ENCODE data around the gene RNF213. TPM values are rescaled to one million over a fixed set of nuclear protein-coding genes. Genes with fewer than 3 reads are reported as not detected.

RNF213 gene
- total and polyA plus RNA-seq, 2 donors (not counting 1 experiment from before 2014, with no cell fraction given): 36.8 to 245 TPM

DNA sequence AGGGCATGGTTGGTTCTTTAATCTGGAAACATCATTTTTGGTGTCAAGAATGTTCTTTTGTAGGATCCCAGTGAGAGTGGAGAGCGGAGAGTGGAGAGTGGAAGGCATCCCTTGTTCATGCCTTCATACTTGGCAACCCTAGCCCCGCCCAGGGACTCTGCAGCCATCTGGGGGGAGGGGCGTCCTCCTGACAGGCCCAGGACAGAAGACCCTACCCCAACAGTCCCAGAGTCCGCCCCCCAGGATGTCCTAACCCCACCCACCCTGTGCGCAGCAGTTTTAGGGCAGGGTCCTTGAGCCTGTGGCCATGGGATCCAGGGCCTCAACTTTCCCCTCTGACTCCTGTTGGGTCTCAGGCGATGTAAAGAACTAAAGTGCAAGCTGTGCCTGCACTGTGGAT, 36.0 kb upstream of the RNF213 start:
- Histone ChIP-seq H3K9me3 (ENCODE audit: control insufficient read depth, insufficient read depth, low read depth, low read length) (no peaks in the 10 kb centered on the region), H3K27me3 (ENCODE audit: control insufficient read depth, insufficient read depth, low read length) (no peaks in the 10 kb centered on the region), H3K4me1 (ENCODE audit: control insufficient read depth, extremely low read depth, insufficient read depth, low read length) (peaks cover 2% of the 10 kb centered on the region), H3K79me2 (ENCODE audit: control insufficient read depth, insufficient read depth, low read length) (peaks cover 2% of the 10 kb centered on the region), H2AFZ (ENCODE audit: low read length) (no peak overlapping the region), H3K4me2 (ENCODE audit: extremely low read depth, insufficient read depth, low read length) (no peak overlapping the region), H4K20me1 (ENCODE audit: control insufficient read depth, extremely low read depth, insufficient read depth, low read length) (no peaks in the 10 kb centered on the region), H3K27ac (ENCODE audit: insufficient read depth, low read length) (no peak overlapping the region), H3K36me3 (ENCODE audit: control insufficient read depth, insufficient read depth, low read length) (peaks cover 4% of the 10 kb centered on the region), H3K9ac (ENCODE audit: insufficient read depth, low read length) (no peak overlapping the region), H3K4me3 (replicated peaks in 1 of 4; ENCODE audit: control extremely low read depth in 1 of 4, insufficient read depth in 1 of 4, low read depth in 3 of 4, low read length in 4 of 4) (no peak overlapping the region)
- DNase-seq (ENCODE audit: low read depth in 2 of 2): no peak
- TF ChIP-seq, protein P1, sequence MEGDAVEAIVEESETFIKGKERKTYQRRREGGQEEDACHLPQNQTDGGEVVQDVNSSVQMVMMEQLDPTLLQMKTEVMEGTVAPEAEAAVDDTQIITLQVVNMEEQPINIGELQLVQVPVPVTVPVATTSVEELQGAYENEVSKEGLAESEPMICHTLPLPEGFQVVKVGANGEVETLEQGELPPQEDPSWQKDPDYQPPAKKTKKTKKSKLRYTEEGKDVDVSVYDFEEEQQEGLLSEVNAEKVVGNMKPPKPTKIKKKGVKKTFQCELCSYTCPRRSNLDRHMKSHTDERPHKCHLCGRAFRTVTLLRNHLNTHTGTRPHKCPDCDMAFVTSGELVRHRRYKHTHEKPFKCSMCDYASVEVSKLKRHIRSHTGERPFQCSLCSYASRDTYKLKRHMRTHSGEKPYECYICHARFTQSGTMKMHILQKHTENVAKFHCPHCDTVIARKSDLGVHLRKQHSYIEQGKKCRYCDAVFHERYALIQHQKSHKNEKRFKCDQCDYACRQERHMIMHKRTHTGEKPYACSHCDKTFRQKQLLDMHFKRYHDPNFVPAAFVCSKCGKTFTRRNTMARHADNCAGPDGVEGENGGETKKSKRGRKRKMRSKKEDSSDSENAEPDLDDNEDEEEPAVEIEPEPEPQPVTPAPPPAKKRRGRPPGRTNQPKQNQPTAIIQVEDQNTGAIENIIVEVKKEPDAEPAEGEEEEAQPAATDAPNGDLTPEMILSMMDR (conservative IDR thresholded peaks at IDR 0.05 in 1 of 2, IDR thresholded peaks at IDR 0.05 in 1 of 2; ENCODE audit: low read depth in 1 of 2, low read length in 2 of 2): no peak
- no peak for TF ChIP-seq EZH2 (IDR thresholded peaks at IDR 0.05; ENCODE audit: low read length, missing control alignments)

DNA sequence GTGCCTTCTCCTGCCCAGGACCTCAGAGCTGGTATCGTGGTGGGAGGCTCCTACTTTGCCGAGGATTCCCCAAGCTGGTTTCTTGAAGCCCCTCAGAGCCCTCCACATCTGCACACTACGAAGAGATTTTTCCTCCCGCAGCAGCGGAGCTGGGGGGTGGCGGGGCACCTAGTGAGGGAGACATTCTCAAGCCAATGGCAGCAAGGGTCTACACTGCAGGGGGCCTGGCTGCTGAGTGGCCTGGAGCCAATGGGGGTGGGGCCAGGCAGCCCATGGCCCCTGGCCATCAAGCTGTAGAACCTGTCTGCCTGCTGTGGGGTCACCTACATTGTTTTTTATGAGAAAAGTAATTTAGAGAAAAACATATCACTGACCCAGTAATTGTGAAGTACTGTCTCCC, 35.4 kb upstream of the RNF213 start:
- TF ChIP-seq, protein P1 (conservative IDR thresholded peaks at IDR 0.05 in 1 of 2, IDR thresholded peaks at IDR 0.05 in 1 of 2; ENCODE audit: low read depth in 1 of 2, low read length in 2 of 2): no peak
- no peak for TF ChIP-seq EZH2 (IDR thresholded peaks at IDR 0.05; ENCODE audit: low read length, missing control alignments)
- Histone ChIP-seq H3K27ac (ENCODE audit: insufficient read depth, low read length) (no peak overlapping the region), H3K4me1 (ENCODE audit: control insufficient read depth, extremely low read depth, insufficient read depth, low read length) (no peaks in the 10 kb centered on the region), H3K9me3 (ENCODE audit: control insufficient read depth, insufficient read depth, low read depth, low read length) (no peaks in the 10 kb centered on the region), H3K27me3 (ENCODE audit: control insufficient read depth, insufficient read depth, low read length) (no peaks in the 10 kb centered on the region), H3K9ac (ENCODE audit: insufficient read depth, low read length) (no peak overlapping the region), H4K20me1 (ENCODE audit: control insufficient read depth, extremely low read depth, insufficient read depth, low read length) (no peaks in the 10 kb centered on the region), H3K79me2 (ENCODE audit: control insufficient read depth, insufficient read depth, low read length) (no peaks in the 10 kb centered on the region), H3K36me3 (ENCODE audit: control insufficient read depth, insufficient read depth, low read length) (peaks cover 4% of the 10 kb centered on the region), H2AFZ (ENCODE audit: low read length) (no peak overlapping the region), H3K4me3 (replicated peaks in 1 of 4; ENCODE audit: control extremely low read depth in 1 of 4, insufficient read depth in 1 of 4, low read depth in 3 of 4, low read length in 4 of 4) (no peak overlapping the region), H3K4me2 (ENCODE audit: extremely low read depth, insufficient read depth, low read length) (no peak overlapping the region)
- DNase-seq (ENCODE audit: low read depth in 2 of 2): no peak

DNA sequence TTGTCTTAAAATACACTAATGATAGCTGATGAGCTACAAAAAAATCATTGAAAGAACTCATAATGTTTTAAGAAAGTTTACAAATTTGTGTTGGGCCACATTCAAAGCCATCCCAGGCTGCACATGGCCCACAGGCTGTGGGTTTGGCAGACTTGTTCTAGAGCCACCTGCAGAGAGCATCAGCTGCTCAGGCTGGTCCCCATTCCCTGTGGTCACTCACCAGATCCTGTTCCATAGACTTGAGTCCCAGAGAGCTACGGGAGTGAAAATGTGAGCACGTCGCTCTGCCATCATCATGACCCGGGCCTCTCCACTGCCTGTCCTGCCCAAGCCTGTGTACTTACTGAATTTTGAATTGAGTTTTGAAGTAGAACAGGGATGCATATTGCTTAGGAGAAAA, 33.5 kb upstream of the RNF213 start:
- Histone ChIP-seq H3K79me2 (ENCODE audit: control insufficient read depth, insufficient read depth, low read length) (no peaks in the 10 kb centered on the region), H3K4me1 (ENCODE audit: control insufficient read depth, extremely low read depth, insufficient read depth, low read length) (no peaks in the 10 kb centered on the region), H3K36me3 (ENCODE audit: control insufficient read depth, insufficient read depth, low read length) (peaks cover 4% of the 10 kb centered on the region), H3K9ac (ENCODE audit: insufficient read depth, low read length) (no peak overlapping the region), H2AFZ (ENCODE audit: low read length) (no peak overlapping the region), H3K9me3 (ENCODE audit: control insufficient read depth, insufficient read depth, low read depth, low read length) (no peaks in the 10 kb centered on the region), H4K20me1 (ENCODE audit: control insufficient read depth, extremely low read depth, insufficient read depth, low read length) (no peaks in the 10 kb centered on the region), H3K4me2 (ENCODE audit: extremely low read depth, insufficient read depth, low read length) (no peak overlapping the region), H3K27me3 (ENCODE audit: control insufficient read depth, insufficient read depth, low read length) (no peaks in the 10 kb centered on the region), H3K4me3 (replicated peaks in 1 of 4; ENCODE audit: control extremely low read depth in 1 of 4, insufficient read depth in 1 of 4, low read depth in 3 of 4, low read length in 4 of 4) (no peak overlapping the region), H3K27ac (ENCODE audit: insufficient read depth, low read length) (no peak overlapping the region)
- no peak for DNase-seq (ENCODE audit: low read depth in 2 of 2)
- no peak for TF ChIP-seq EZH2 (IDR thresholded peaks at IDR 0.05; ENCODE audit: low read length, missing control alignments)
- TF ChIP-seq, protein P1 (conservative IDR thresholded peaks at IDR 0.05 in 1 of 2, IDR thresholded peaks at IDR 0.05 in 1 of 2; ENCODE audit: low read depth in 1 of 2, low read length in 2 of 2): no peak

All from fibroblast of lung (primary cell).